Loucy (cell line): Measurements from ENCODE around the gene KRTAP3-2.

ENCODE experiments used
- H2AFZ ChIP-seq: fragments of 200-600 bp; sonication (generic); 2 replicates; pipeline ENCODE4 v1.6.0; 2016; ENCODE audit warnings: antibody characterized with exemption, mild to moderate bottlenecking, low read length, moderate library complexity
- H3F3A ChIP-seq: fragments of 200-600 bp; 2 replicates; pipeline ENCODE4 v1.6.0; 2016; ENCODE audit warnings: antibody characterized with exemption, low read depth, mild to moderate bottlenecking
- H3K27me3 ChIP-seq: fragments of 200-600 bp; sonication (generic); 2 replicates; pipeline ENCODE4 v1.6.1; 2014; ENCODE audit warnings: low read length, mild to moderate bottlenecking; ENCODE audit not compliant: insufficient read depth, poor library complexity, severe bottlenecking
- H3K36me3 ChIP-seq: fragments of 200-600 bp; sonication (generic); 2 replicates; pipeline ENCODE4 v1.6.1; 2016; ENCODE audit warnings: low read length; ENCODE audit not compliant: insufficient read depth
- H3K4me1 ChIP-seq: fragments of 200-600 bp; sonication (generic); 2 replicates; pipeline ENCODE4 v1.5.1; 2014; ENCODE audit warnings: low read length, mild to moderate bottlenecking; ENCODE audit not compliant: insufficient read depth, poor library complexity, severe bottlenecking
- H3K4me2 ChIP-seq: fragments of 200-600 bp; sonication (generic); 2 replicates; pipeline ENCODE4 v1.6.0; 2014; ENCODE audit warnings: antibody characterized with exemption, low read length, low read depth, mild to moderate bottlenecking; ENCODE audit not compliant: poor library complexity, severe bottlenecking
- H3K4me3 ChIP-seq: fragments of 200-600 bp; sonication (generic); 2 replicates; pipeline ENCODE4 v1.5.1; 2014; ENCODE audit warnings: low read length, mild to moderate bottlenecking, mixed read lengths; ENCODE audit not compliant: poor library complexity, severe bottlenecking
- H3K79me2 ChIP-seq: fragments of 200-600 bp; sonication (generic); 2 replicates; pipeline ENCODE4 v1.6.1; 2014; ENCODE audit warnings: low read length; ENCODE audit not compliant: insufficient read depth
- H3K9ac ChIP-seq: fragments of 200-600 bp; sonication (generic); 2 replicates; pipeline ENCODE4 v1.6.0; 2014; ENCODE audit warnings: mild to moderate bottlenecking, low read depth, low read length, moderate library complexity; ENCODE audit not compliant: poor library complexity, severe bottlenecking
- H3K9me2 ChIP-seq: fragments of 200-600 bp; sonication (generic); replicated peaks from 2 replicates; pipeline ENCODE4 v1.6.1; 2016; ENCODE audit warnings: low read depth, low read length, mixed read lengths
- H3K9me3 ChIP-seq: fragments of 200-600 bp; sonication (generic); 2 replicates; pipeline ENCODE4 v1.6.1; 2014; ENCODE audit warnings: mild to moderate bottlenecking, antibody characterized with exemption, low read length, low read depth; ENCODE audit not compliant: insufficient read depth
- H4K20me1 ChIP-seq: fragments of 200-600 bp; sonication (generic); 2 replicates; pipeline ENCODE4 v1.6.0; 2014; ENCODE audit warnings: antibody characterized with exemption, low read length, mild to moderate bottlenecking; ENCODE audit not compliant: insufficient read depth, poor library complexity, severe bottlenecking
- CTCF ChIP-seq: fragments of 200-600 bp; sonication (generic); conservative IDR thresholded peaks from 2 replicates; pipeline ENCODE4 v1.5.1; 2014; ENCODE audit warnings: mild to moderate bottlenecking, antibody characterized with exemption, low read length
- EZH2phosphoT487 ChIP-seq: fragments of 200-600 bp; IDR thresholded peaks from 2 replicates; pipeline ENCODE4 v1.6.1; 2018; ENCODE audit warnings: antibody characterized with exemption, mild to moderate bottlenecking, moderate library complexity, borderline replicate concordance

KRTAP3-2 gene

DNA sequence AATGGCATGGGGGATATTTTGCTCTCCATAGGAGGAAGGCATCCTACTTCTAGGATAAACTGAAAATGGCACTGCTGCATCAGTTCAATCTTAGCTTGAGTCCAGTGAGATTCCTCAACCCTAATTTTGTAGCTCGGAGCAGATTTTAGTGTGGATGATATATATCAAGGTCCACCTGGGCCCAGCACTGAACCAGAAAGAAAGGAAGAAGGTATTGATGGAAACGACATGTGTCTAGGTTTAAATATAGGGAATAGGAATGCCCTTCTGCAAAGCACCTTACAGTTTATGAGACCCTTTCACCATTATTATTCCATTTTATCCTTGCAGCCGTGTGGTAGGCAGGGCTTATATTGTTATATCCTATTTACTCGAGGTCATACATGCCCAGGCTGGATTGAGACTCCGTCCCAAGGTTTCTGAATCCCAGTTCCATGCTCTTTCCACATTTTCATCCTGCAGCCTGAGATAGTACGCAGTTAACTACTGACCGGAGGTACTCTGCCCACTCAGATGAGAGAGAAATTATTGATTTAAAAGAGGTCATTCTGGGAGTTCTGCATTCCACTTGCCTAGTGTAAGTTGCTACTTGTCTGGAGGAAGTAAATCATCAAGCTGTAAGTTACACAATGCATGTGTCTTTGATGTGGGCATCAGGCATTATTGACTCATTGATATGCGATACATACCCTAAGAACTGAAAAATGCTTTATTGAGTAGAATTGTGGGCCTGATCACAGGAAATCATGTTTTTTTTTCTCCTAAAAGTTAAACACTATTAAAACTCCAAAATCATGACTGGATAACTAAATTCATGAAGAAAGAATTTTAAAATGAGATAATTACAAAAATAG is 43.1 kb downstream of the KRTAP3-2 start:
- Histone ChIP-seq H3K4me1 (no peaks in the 10 kb centered on the region), H3K36me3 (no peaks in the 10 kb centered on the region), H3K27me3 (peaks cover 6% of the 10 kb centered on the region), H3K4me3 (no peak overlapping the region), H3K4me2 (no peak overlapping the region), H3K9ac (no peak overlapping the region), H3K9me2 (no peaks in the 10 kb centered on the region), H2AFZ (no peak overlapping the region), H4K20me1 (no peaks in the 10 kb centered on the region), H3K79me2 (no peaks in the 10 kb centered on the region), H3K9me3 (no peaks in the 10 kb centered on the region), H3F3A (no peaks in the 10 kb centered on the region)
- TF ChIP-seq EZH2phosphoT487 (no peak), CTCF (no peak)

GRCh38 chr17:40953881-40954280 is 45.8 kb downstream of the KRTAP3-2 start:
- Histone ChIP-seq H4K20me1 (no peaks in the 10 kb centered on the region), H2AFZ (no peak overlapping the region), H3F3A (no peaks in the 10 kb centered on the region), H3K27me3 (peaks cover 6% of the 10 kb centered on the region), H3K79me2 (no peaks in the 10 kb centered on the region), H3K9ac (no peak overlapping the region), H3K4me2 (no peak overlapping the region), H3K9me2 (no peaks in the 10 kb centered on the region), H3K36me3 (no peaks in the 10 kb centered on the region), H3K4me1 (no peaks in the 10 kb centered on the region), H3K4me3 (no peak overlapping the region), H3K9me3 (no peaks in the 10 kb centered on the region)
- TF ChIP-seq EZH2phosphoT487 (no peak), CTCF (no peak)

GRCh38 chr17:40952661-40953060 is 47.0 kb downstream of the KRTAP3-2 start:
- Histone ChIP-seq H3F3A (no peaks in the 10 kb centered on the region), H3K27me3 (peaks cover 6% of the 10 kb centered on the region), H3K4me3 (no peak overlapping the region), H3K4me1 (no peaks in the 10 kb centered on the region), H3K9me3 (no peaks in the 10 kb centered on the region), H3K4me2 (no peak overlapping the region), H3K9ac (no peak overlapping the region), H2AFZ (no peak overlapping the region), H3K36me3 (no peaks in the 10 kb centered on the region), H3K79me2 (no peaks in the 10 kb centered on the region), H4K20me1 (no peaks in the 10 kb centered on the region), H3K9me2 (no peaks in the 10 kb centered on the region)
- TF ChIP-seq CTCF (no peak), EZH2phosphoT487 (no peak)
